T-helper 2 cell (primary cell): ENCODE data around the gene ZBTB42.
A peak's percentile ranks its signal among the peaks of the same experiment; 100 is the strongest.

Experiments used
- DNase-seq, 5 experiments: peaks; one replicate each; pipeline versions ENCODE4 v3.0.0 to v3.0.0-alpha.2; 2012 to 2022

ZBTB42 gene

GRCh38 chr14:104795781-104796686 lies 4.9 kb upstream of the ZBTB42 start:
- peak; percentile 27 to 71 (median 52) for DNase-seq

GRCh38 chr14:104796687-104797081 lies 4.2 kb upstream of the ZBTB42 start:
- no peak for DNase-seq

GRCh38 chr14:104797115-104798044 lies 3.5 kb upstream of the ZBTB42 start:
- no peak for DNase-seq

GRCh38 chr14:104798300-104799243 lies 2.3 kb upstream of the ZBTB42 start:
- DNase-seq = no peak

GRCh38 chr14:104799244-104800014 lies 1.5 kb upstream of the ZBTB42 start:
- peak in 1 of 5 experiments; percentile 31 for DNase-seq

- DNase-seq = peak; percentile 63 to 85 (median 73)
Observed at GRCh38 chr14:104800015-104800770, 708 bp upstream of the ZBTB42 start.

GRCh38 chr14:104801520-104802393 lies 856 bp downstream of the ZBTB42 start:
- no peak for DNase-seq

- DNase-seq = no peak
Observed at GRCh38 chr14:104802394-104803184, 1.7 kb downstream of the ZBTB42 start.

GRCh38 chr14:104803280-104803911 lies 2.5 kb downstream of the ZBTB42 start:
- DNase-seq = no peak

- DNase-seq = no peak
Observed at GRCh38 chr14:104803912-104804410, 3.1 kb downstream of the ZBTB42 start.

GRCh38 chr14:104804481-104805325 lies 3.8 kb downstream of the ZBTB42 start:
- DNase-seq = no peak

- no peak for DNase-seq
Observed at GRCh38 chr14:104805326-104805678, 4.4 kb downstream of the ZBTB42 start.

GRCh38 chr14:104805941-104806624 lies 5.2 kb downstream of the ZBTB42 start:
- no peak for DNase-seq

- DNase-seq = no peak
Observed at GRCh38 chr14:104806625-104807465, 5.9 kb downstream of the ZBTB42 start.

GRCh38 chr14:104808456-104808855 lies 7.6 kb downstream of the ZBTB42 start:
- DNase-seq = no peak

GRCh38 chr14:104810316-104810715 lies 9.4 kb downstream of the ZBTB42 start:
- no peak for DNase-seq
